Measurements from ENCODE around the gene BRD2. TPM values are rescaled to one million over a fixed set of nuclear protein-coding genes. Genes with fewer than 3 reads are reported as not detected.
A peak's percentile ranks its signal among the peaks of the same experiment; 100 is the strongest.
"Not testable (repeated sequence)": the region's sequence is repeated elsewhere in the genome, so short reads cannot be mapped to it uniquely, and the experiment has no call there.

BRD2 gene
- total RNA-seq, 1 experiment from 2014 or later: 157 TPM

DNA sequence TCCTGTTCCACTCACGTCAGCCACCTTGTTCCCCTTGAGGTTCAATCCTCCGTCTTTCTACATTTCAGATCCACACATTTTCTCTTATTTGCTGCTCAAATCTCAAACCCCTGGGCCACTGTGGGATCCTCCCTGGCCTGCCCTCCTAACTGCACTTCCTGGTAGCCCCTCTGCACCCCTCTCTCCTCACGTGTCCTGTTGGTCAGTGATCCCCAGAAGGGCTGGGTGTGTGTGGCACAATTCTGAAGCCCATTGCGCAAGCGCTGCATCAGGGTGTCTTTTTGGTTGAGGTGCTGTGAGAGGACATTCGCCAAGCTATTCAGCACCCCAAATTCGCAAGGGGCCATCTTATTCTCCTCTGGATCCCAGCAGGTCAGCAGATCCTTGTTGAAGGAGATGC lies 29.9 kb upstream of the BRD2 start:
- POLR2A ChIA-PET (ENCODE audit: unreplicated experiment): no interaction called here
- Histone ChIP-seq H3K27me3 (ENCODE audit: insufficient read depth, low read depth) (peaks cover 60% of the 10 kb centered on the region), H3K27ac (no peak overlapping the region), H3K4me1 (replicated peaks; ENCODE audit: insufficient read depth) (no peaks in the 10 kb centered on the region), H2AFZ (no peak overlapping the region), H3K9me3 (ENCODE audit: insufficient read depth, low read depth) (no peaks in the 10 kb centered on the region), H3K9me2 (ENCODE audit: insufficient read depth) (no peaks in the 10 kb centered on the region), H3K36me3 (ENCODE audit: low read depth) (no peaks in the 10 kb centered on the region), H3K4me3 (no peak overlapping the region), H3K4me2 (no peak overlapping the region), H3K79me2 (ENCODE audit: low read depth) (no peaks in the 10 kb centered on the region), H4K20me1 (ENCODE audit: insufficient read depth) (no peaks in the 10 kb centered on the region), H3F3A (ENCODE audit: insufficient read depth, low read depth) (no peaks in the 10 kb centered on the region)
- TF ChIP-seq, protein P1, sequence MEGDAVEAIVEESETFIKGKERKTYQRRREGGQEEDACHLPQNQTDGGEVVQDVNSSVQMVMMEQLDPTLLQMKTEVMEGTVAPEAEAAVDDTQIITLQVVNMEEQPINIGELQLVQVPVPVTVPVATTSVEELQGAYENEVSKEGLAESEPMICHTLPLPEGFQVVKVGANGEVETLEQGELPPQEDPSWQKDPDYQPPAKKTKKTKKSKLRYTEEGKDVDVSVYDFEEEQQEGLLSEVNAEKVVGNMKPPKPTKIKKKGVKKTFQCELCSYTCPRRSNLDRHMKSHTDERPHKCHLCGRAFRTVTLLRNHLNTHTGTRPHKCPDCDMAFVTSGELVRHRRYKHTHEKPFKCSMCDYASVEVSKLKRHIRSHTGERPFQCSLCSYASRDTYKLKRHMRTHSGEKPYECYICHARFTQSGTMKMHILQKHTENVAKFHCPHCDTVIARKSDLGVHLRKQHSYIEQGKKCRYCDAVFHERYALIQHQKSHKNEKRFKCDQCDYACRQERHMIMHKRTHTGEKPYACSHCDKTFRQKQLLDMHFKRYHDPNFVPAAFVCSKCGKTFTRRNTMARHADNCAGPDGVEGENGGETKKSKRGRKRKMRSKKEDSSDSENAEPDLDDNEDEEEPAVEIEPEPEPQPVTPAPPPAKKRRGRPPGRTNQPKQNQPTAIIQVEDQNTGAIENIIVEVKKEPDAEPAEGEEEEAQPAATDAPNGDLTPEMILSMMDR (conservative IDR thresholded peaks at IDR 0.05): no peak
- no peak for TF ChIP-seq EZH2 (IDR thresholded peaks at IDR 0.05; ENCODE audit: low read depth)
- no TSS peak for BruUV-seq (replicated peaks)
- CTCF ChIA-PET: no interaction called here
- intact Hi-C loops (cut with micrococcal nuclease; ENCODE audit: unreplicated experiment): no loop called here
- no peak for DNase-seq

- no peaks in the 10 kb centered on the region for H4K20me1 ChIP-seq (ENCODE audit: insufficient read depth)
- no peak for TF ChIP-seq EZH2 (IDR thresholded peaks at IDR 0.05; ENCODE audit: low read depth)
- H3K9me2 ChIP-seq (ENCODE audit: insufficient read depth): no peaks in the 10 kb centered on the region
- H3K36me3 ChIP-seq (ENCODE audit: low read depth): no peaks in the 10 kb centered on the region
- no peaks in the 10 kb centered on the region for H3K79me2 ChIP-seq (ENCODE audit: low read depth)
- CTCF ChIA-PET: interaction anchor here (1.2 kb wide), 1 partner anchor 44 kb away, joined by 5 read pairs; no protein-coding TSS in a partner anchor
- H3K4me2 ChIP-seq: peak within 1 kb of the TSS; percentile 52; the same call in 1 of the 2 replicates
- intact Hi-C loops (cut with micrococcal nuclease; ENCODE audit: unreplicated experiment): no loop called here
- peak; percentile 45 to 61 for DNase-seq
- POLR2A ChIA-PET (ENCODE audit: unreplicated experiment): no interaction called here
- no peak within 1 kb of the TSS; the same call in 1 of the 2 replicates for H2AFZ ChIP-seq
- H3K4me3 ChIP-seq: no peak within 1 kb of the TSS
- H3K27me3 ChIP-seq (ENCODE audit: insufficient read depth, low read depth): peaks cover 47% of the 10 kb centered on the region
- H3K9me3 ChIP-seq (ENCODE audit: insufficient read depth, low read depth): no peaks in the 10 kb centered on the region
- H3K4me1 ChIP-seq (replicated peaks; ENCODE audit: insufficient read depth): no peaks in the 10 kb centered on the region
- no peak within 1 kb of the TSS for H3K27ac ChIP-seq
- no TSS peak for BruUV-seq (replicated peaks)
- H3F3A ChIP-seq (ENCODE audit: insufficient read depth, low read depth): no peaks in the 10 kb centered on the region
Measured at GRCh38 chr6:32940656-32941213, 27.7 kb upstream of the BRD2 start, which contains the start of gene HLA-DMB. TSS of gene HLA-DMB (minus strand) at chr6:32941028. CDS start at chr6:32940807, 221 bp downstream.

DNA sequence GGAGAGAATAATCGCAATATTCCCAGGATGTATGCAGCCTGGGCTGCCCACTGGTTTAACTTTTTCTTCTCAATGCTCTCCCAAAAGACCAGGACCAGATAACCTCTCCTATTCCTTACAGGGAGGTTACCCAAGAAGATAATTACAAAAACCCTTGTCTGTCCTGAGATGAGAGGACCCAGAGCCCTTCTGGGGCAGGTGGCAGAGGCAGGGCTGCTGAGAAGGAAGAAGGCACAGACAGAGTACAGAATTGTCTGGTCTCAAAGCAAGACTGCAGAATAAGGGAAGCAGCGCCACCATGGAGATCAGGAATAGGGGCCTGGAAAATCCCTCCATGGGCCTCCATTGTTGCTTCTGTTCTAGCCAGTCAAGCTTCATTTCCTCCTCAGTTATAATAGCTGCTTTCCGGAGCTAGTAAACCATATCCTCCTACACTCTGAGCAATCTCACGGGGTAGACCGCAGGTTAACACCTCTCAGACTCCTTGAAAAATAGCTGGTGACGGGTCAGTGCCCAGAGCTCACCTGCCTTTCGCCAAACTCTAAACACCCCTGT lies 27.1 kb upstream of the BRD2 start:
- Histone ChIP-seq H2AFZ (no peak overlapping the region; the same call in 1 of the 2 replicates), H3K4me3 (no peak overlapping the region), H3K4me2 (peak overlapping the region; percentile 52; the same call in 1 of the 2 replicates), H3K79me2 (ENCODE audit: low read depth) (no peaks in the 10 kb centered on the region), H3K9me3 (ENCODE audit: insufficient read depth, low read depth) (no peaks in the 10 kb centered on the region), H4K20me1 (ENCODE audit: insufficient read depth) (no peaks in the 10 kb centered on the region), H3K36me3 (ENCODE audit: low read depth) (no peaks in the 10 kb centered on the region), H3K4me1 (replicated peaks; ENCODE audit: insufficient read depth) (no peaks in the 10 kb centered on the region), H3K27me3 (ENCODE audit: insufficient read depth, low read depth) (peaks cover 42% of the 10 kb centered on the region), H3K9me2 (ENCODE audit: insufficient read depth) (no peaks in the 10 kb centered on the region), H3K27ac (no peak overlapping the region), H3F3A (ENCODE audit: insufficient read depth, low read depth) (no peaks in the 10 kb centered on the region)
- no TSS peak for BruUV-seq (replicated peaks)
- no peak for TF ChIP-seq EZH2 (IDR thresholded peaks at IDR 0.05; ENCODE audit: low read depth)
- TF ChIP-seq, protein P1 (conservative IDR thresholded peaks at IDR 0.05): no peak
- intact Hi-C loops (cut with micrococcal nuclease; ENCODE audit: unreplicated experiment): no loop called here
- no peak for DNase-seq
- POLR2A ChIA-PET (ENCODE audit: unreplicated experiment): interaction anchor here (0.6 kb wide), 1 partner anchor 1225 kb away, joined by 3 read pairs; no protein-coding TSS in a partner anchor
- CTCF ChIA-PET: interaction anchor here (0.6 to 1.2 kb wide), 2 partner anchors 43 to 57 kb away, joined by 5 to 9 read pairs; no protein-coding TSS in a partner anchor

DNA sequence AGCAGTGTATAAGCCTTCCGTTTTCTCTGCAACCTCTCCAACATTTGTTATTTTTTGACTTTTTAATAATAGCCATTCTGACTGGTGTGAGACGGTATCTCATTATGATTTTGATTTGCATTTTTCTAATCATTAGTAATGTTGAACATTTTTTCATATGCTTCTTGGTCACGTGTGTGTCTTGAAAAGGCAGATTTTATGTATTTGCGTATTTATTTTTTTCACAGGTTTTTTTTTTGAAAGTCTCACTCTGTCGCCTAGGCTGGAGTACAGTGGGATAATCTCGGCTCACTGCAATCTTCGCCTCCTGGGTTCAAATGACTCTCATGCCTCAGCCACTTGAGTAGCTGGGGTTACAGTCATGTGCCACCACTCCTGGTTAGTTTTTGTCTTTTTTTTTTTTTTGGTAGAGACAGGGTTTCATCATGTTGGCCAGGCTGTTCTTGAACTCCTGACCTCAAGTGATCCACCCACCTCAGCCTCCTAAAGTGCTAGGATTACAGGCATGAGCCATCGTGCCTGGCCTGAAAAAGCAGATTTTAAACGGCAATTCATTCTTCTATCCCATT lies 25.8 kb upstream of the BRD2 start:
- H3K27ac ChIP-seq; H3K9me2 ChIP-seq (ENCODE audit: insufficient read depth); H3K4me1 ChIP-seq (replicated peaks; ENCODE audit: insufficient read depth); BruUV-seq (replicated peaks); POLR2A ChIA-PET (ENCODE audit: unreplicated experiment); H3K4me3 ChIP-seq; H3K79me2 ChIP-seq (ENCODE audit: low read depth); H3K36me3 ChIP-seq (ENCODE audit: low read depth); DNase-seq; H3F3A ChIP-seq (ENCODE audit: insufficient read depth, low read depth); H3K4me2 ChIP-seq; H4K20me1 ChIP-seq (ENCODE audit: insufficient read depth); H2AFZ ChIP-seq; intact Hi-C loops (cut with micrococcal nuclease; ENCODE audit: unreplicated experiment); H3K9me3 ChIP-seq (ENCODE audit: insufficient read depth, low read depth): not testable (repeated sequence)
- peaks cover 28% of the 10 kb centered on the region for H3K27me3 ChIP-seq (ENCODE audit: insufficient read depth, low read depth)
- CTCF ChIA-PET: interaction anchor here (0.7 kb wide), 1 partner anchor 138 kb away, joined by 3 read pairs; no protein-coding TSS in a partner anchor

All from PC-9 (cell line).